GM18505 (cell line): ENCODE data around the gene COMP.

Source experiments
- ATAC-seq: cut with Tn5 transposase; IDR thresholded peaks from one replicate; pipeline ENCODE4 v1.9.1; 2021; ENCODE audit not compliant: unreplicated experiment
- POLR2A ChIP-seq: IDR thresholded peaks from 4 replicates; pipeline ENCODE4 v1.6.1; 2011; ENCODE audit warnings: borderline replicate concordance; ENCODE audit not compliant: insufficient read depth, insufficient read length; ENCODE audit errors: extremely low read depth

The COMP gene

GRCh38 chr19:18749362-18750231, 41.5 kb downstream of the COMP start:
- no peak for ATAC-seq
- no peak for TF ChIP-seq POLR2A

- ATAC-seq = no peak
- no peak for TF ChIP-seq POLR2A
These were observed 44.4 kb downstream of the COMP start for GRCh38 chr19:18746401-18747325.

GRCh38 chr19:18745931-18746330, 45.2 kb downstream of the COMP start:
- ATAC-seq = no peak
- no peak for TF ChIP-seq POLR2A

GRCh38 chr19:18745012-18745735, 45.9 kb downstream of the COMP start:
- TF ChIP-seq POLR2A = no peak
- no peak for ATAC-seq

GRCh38 chr19:18743784-18744418, 47.2 kb downstream of the COMP start:
- TF ChIP-seq POLR2A = no peak
- no peak for ATAC-seq

GRCh38 chr19:18742838-18743783, 48.0 kb downstream of the COMP start:
- TF ChIP-seq POLR2A = no peak
- ATAC-seq = no peak

GRCh38 chr19:18742324-18742723, 48.8 kb downstream of the COMP start:
- ATAC-seq = no peak
- TF ChIP-seq POLR2A = no peak

GRCh38 chr19:18741124-18742121, 49.7 kb downstream of the COMP start:
- no peak for ATAC-seq
- no peak for TF ChIP-seq POLR2A

- ATAC-seq = no peak
- TF ChIP-seq POLR2A = no peak
These were observed 52.0 kb downstream of the COMP start for GRCh38 chr19:18738961-18739690.

- no peak for TF ChIP-seq POLR2A
- no peak for ATAC-seq
These were observed 53.2 kb downstream of the COMP start for GRCh38 chr19:18737954-18738351.
